Panc1 (cell line): ENCODE data around the gene TERT. TPM values are rescaled to one million over a fixed set of nuclear protein-coding genes. Genes with fewer than 3 reads are reported as not detected.

Source experiments
- ATAC-seq: fragments of 200-7000 bp; cut with Tn5 transposase; 2 replicates; pipeline ENCODE4 v1.9.1; 2020; ENCODE audit warnings: mild to moderate bottlenecking, moderate library complexity
- BruUV-seq: library from RNA; stranded (reverse); fragments of 400-500 nt; replicated peaks from 2 replicates; lab custom pipeline; 2021; lab: Mats Ljungman, UMichigan
- CTCF ChIA-PET: fragments of 300-600 bp; sonication (Branson Sonifier 250); formaldehyde crosslinking; loops from one replicate; lab custom pipeline; 2022; ENCODE audit warnings: antibody characterized with exemption; lab: Charles Lee
- POLR2A ChIA-PET: fragments of 300-600 bp; sonication (Branson Sonifier 250); formaldehyde crosslinking; loops from one replicate; lab custom pipeline; 2022; ENCODE audit warnings: antibody characterized with exemption; lab: Charles Lee
- DNase-seq: peaks from one replicate; pipeline ENCODE4 v3.0.0-alpha.2; 2010; ENCODE audit warnings: low read depth, low spot score
- H3K27ac ChIP-seq: 2 replicates; pipeline ENCODE4 v1.5.1; 2011; ENCODE audit warnings: mild to moderate bottlenecking, low read length, inconsistent platforms
- H3K27me3 ChIP-seq: fragments of 200-500 bp; sonication (Bioruptor generic); 2 replicates; pipeline ENCODE4 v1.6.0; 2014; ENCODE audit warnings: low read length, inconsistent platforms; ENCODE audit not compliant: control insufficient read depth, insufficient read depth
- H3K36me3 ChIP-seq: fragments of 200-500 bp; sonication (Bioruptor generic); 2 replicates; pipeline ENCODE4 v1.5.1; 2014; ENCODE audit warnings: inconsistent platforms, mild to moderate bottlenecking, low read length, moderate library complexity; ENCODE audit not compliant: control insufficient read depth, insufficient read depth
- H3K4me1 ChIP-seq: 2 replicates; pipeline ENCODE4 v1.5.1; 2011; ENCODE audit warnings: inconsistent platforms, mild to moderate bottlenecking, low read length, moderate library complexity; ENCODE audit not compliant: control insufficient read depth, insufficient read depth
- H3K4me3 ChIP-seq, 2 experiments: 2 replicates each; pipeline ENCODE4 v1.5.1; 2011 to 2012; ENCODE audit warnings: low read depth in 2 of 2, low read length in 2 of 2, mild to moderate bottlenecking in 2 of 2, inconsistent platforms in 1 of 2, moderate library complexity in 1 of 2
- H3K9me3 ChIP-seq: fragments of 200-500 bp; sonication (Bioruptor generic); 2 replicates; pipeline ENCODE4 v1.5.1; 2014; ENCODE audit warnings: low read depth, mild to moderate bottlenecking, inconsistent platforms, low read length, moderate library complexity; ENCODE audit not compliant: control insufficient read depth, insufficient read depth
- POLR2AphosphoS5 ChIP-seq: IDR thresholded peaks from 2 replicates; pipeline ENCODE4 v1.6.1; 2012; ENCODE audit warnings: mild to moderate bottlenecking, low read depth, low read length, moderate library complexity
- SIN3A ChIP-seq: IDR thresholded peaks from 2 replicates; pipeline ENCODE4 v1.6.1; 2012; ENCODE audit warnings: low read depth, mild to moderate bottlenecking, low read length, moderate library complexity, borderline replicate concordance; ENCODE audit not compliant: insufficient read depth
- TCF7L2 ChIP-seq: IDR thresholded peaks from 2 replicates; pipeline ENCODE4 v1.6.1; 2011; ENCODE audit warnings: mild to moderate bottlenecking, low read depth, low read length, inconsistent platforms
- in situ Hi-C: cut with HindIII; loops from 2 replicates; pipeline ENCODE4 v1.10.0; 2016; ENCODE audit warnings: low sequenced_read_pairs, low pct_unique_long_range_greater_than_20kb
- intact Hi-C: fragments of 100-400 bp; cut with micrococcal nuclease; formaldehyde crosslinking; loops from one replicate; pipeline ENCODE4 v1.10.0; 2022; ENCODE audit not compliant: unreplicated experiment
- total RNA-seq: library from RNA; stranded (reverse); gene quantifications from one replicate; pipeline ENCODE4 v1.2.1, GENCODE V29; 2021; ENCODE audit not compliant: unreplicated experiment
- TF ChIP-seq, protein P1 (sequence below): fragments of 450-650 bp; IDR thresholded peaks from 2 replicates; pipeline ENCODE4 v1.5.1; 2017; ENCODE audit warnings: mild to moderate bottlenecking
- TF ChIP-seq, protein P2 (sequence below), 2 experiments: IDR thresholded peaks; 2 replicates each; pipeline ENCODE4 v1.6.1; 2011 to 2012; ENCODE audit warnings: low read depth in 2 of 2, control low read depth in 1 of 2, low read length in 1 of 2, mild to moderate bottlenecking in 1 of 2, moderate library complexity in 1 of 2; ENCODE audit not compliant: insufficient read depth in 1 of 2

TERT gene
- total RNA-seq, 1 experiment from 2014 or later: 8.9 TPM

DNA sequence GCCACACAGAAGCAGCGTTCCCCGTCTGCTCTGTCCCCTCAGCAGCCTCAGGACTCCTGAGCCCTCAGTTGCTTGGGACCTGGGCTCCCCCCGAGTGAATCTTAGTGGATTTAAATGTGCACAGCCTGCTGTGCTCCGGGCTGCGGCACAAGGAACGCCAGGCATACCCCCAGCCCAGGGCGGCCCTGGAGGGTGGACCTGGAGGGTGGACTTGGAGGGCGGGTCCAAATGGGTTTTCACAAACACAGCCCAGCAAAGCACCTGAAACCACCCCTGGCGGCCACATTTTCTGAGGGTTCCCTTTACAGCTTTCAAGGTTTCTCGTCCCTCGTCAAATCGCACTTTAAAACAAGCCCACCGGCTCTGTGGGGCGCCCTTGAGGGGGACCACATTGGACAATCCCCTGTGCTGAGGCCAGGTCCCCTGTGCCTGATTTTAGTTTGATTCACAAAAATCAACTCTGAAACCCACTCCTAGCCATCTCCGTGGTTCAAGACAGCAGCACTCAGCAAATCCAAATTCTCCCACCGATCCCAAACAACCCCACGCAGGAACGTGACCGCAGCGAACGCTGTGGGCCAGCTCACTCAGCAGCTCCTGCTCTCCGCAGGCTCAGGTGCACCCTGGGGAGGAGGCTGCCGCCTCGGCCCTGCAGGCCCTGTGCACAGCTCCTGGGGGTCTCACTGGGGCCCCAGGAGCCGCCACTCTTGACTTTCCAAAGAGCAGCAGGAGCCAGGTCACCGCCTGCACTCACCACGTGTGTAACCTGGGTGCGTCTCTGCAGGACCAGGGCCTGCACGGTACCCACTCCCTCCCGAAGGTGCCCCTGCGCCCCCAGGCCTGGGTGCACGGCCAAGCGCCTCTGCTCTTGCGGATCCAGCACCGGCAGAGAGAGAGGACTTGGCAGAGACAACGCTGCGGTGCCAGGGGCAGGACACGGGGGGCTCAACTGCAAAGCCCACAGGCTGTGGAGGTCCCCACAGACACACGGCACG, 29.1 kb downstream of the TERT start:
- ChIA-PET CTCF (no interaction called here), POLR2A (no interaction called here)
- Histone ChIP-seq H3K9me3 (no peaks in the 10 kb centered on the region), H3K27me3 (no peaks in the 10 kb centered on the region), H3K27ac (no peak overlapping the region), H3K4me3 (no peak overlapping the region), H3K4me1 (no peaks in the 10 kb centered on the region), H3K36me3 (no peaks in the 10 kb centered on the region)
- no TSS peak for BruUV-seq
- DNase-seq: no peak
- intact Hi-C loops (no loop called here), in situ Hi-C loops (no loop called here)
- TF ChIP-seq, protein P1, sequence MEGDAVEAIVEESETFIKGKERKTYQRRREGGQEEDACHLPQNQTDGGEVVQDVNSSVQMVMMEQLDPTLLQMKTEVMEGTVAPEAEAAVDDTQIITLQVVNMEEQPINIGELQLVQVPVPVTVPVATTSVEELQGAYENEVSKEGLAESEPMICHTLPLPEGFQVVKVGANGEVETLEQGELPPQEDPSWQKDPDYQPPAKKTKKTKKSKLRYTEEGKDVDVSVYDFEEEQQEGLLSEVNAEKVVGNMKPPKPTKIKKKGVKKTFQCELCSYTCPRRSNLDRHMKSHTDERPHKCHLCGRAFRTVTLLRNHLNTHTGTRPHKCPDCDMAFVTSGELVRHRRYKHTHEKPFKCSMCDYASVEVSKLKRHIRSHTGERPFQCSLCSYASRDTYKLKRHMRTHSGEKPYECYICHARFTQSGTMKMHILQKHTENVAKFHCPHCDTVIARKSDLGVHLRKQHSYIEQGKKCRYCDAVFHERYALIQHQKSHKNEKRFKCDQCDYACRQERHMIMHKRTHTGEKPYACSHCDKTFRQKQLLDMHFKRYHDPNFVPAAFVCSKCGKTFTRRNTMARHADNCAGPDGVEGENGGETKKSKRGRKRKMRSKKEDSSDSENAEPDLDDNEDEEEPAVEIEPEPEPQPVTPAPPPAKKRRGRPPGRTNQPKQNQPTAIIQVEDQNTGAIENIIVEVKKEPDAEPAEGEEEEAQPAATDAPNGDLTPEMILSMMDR: no peak
- TF ChIP-seq SIN3A (no peak), TCF7L2 (no peak), POLR2AphosphoS5 (no peak)
- TF ChIP-seq, protein P2, sequence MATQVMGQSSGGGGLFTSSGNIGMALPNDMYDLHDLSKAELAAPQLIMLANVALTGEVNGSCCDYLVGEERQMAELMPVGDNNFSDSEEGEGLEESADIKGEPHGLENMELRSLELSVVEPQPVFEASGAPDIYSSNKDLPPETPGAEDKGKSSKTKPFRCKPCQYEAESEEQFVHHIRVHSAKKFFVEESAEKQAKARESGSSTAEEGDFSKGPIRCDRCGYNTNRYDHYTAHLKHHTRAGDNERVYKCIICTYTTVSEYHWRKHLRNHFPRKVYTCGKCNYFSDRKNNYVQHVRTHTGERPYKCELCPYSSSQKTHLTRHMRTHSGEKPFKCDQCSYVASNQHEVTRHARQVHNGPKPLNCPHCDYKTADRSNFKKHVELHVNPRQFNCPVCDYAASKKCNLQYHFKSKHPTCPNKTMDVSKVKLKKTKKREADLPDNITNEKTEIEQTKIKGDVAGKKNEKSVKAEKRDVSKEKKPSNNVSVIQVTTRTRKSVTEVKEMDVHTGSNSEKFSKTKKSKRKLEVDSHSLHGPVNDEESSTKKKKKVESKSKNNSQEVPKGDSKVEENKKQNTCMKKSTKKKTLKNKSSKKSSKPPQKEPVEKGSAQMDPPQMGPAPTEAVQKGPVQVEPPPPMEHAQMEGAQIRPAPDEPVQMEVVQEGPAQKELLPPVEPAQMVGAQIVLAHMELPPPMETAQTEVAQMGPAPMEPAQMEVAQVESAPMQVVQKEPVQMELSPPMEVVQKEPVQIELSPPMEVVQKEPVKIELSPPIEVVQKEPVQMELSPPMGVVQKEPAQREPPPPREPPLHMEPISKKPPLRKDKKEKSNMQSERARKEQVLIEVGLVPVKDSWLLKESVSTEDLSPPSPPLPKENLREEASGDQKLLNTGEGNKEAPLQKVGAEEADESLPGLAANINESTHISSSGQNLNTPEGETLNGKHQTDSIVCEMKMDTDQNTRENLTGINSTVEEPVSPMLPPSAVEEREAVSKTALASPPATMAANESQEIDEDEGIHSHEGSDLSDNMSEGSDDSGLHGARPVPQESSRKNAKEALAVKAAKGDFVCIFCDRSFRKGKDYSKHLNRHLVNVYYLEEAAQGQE (IDR thresholded peaks at IDR 0.05; ENCODE audit: insufficient read depth in 1 of 2, low read depth in 2 of 2, low read length in 1 of 2): no peak
- no peak for ATAC-seq

DNA sequence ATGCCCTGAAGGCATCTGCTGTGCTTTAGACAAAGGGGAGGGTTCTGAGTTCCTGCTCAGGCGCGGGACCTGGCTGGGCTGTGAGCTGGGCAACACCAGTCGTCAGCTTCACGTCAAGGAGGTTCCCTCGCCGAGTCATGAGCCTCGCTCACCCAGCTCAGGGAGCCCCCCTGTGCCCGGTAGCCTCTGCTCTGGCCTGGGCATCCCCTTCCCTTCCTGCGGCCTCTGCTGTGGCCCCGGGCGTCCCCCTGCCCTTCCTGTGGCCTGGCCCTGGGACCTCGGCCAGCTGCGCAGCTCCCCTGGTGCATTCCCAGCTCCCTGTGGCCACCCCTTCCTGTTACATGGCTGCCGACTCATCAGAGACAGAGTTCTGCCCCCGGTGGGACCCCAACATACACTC, 29.8 kb downstream of the TERT start:
- Histone ChIP-seq H3K4me3 (no peak overlapping the region), H3K36me3 (no peaks in the 10 kb centered on the region), H3K27me3 (no peaks in the 10 kb centered on the region), H3K4me1 (no peaks in the 10 kb centered on the region), H3K9me3 (no peaks in the 10 kb centered on the region), H3K27ac (no peak overlapping the region)
- intact Hi-C loops: no loop called here
- TF ChIP-seq, protein P1: no peak
- TF ChIP-seq TCF7L2 (no peak), SIN3A (no peak), POLR2AphosphoS5 (no peak)
- TF ChIP-seq, protein P2 (IDR thresholded peaks at IDR 0.05; ENCODE audit: insufficient read depth in 1 of 2, low read depth in 2 of 2, low read length in 1 of 2): no peak
- CTCF ChIA-PET: no interaction called here
- in situ Hi-C loops: no loop called here
- DNase-seq (no peak), ATAC-seq (no peak)
- POLR2A ChIA-PET: no interaction called here
- BruUV-seq: no TSS peak
